Activated gamma-delta T cell (primary cell): Measurements from ENCODE around the gene PRDM1.

Experiments used
- DNase-seq: peaks from one replicate; lab custom pipeline; 2025; lab: John Stamatoyannopoulos, UW

PRDM1 gene

DNA sequence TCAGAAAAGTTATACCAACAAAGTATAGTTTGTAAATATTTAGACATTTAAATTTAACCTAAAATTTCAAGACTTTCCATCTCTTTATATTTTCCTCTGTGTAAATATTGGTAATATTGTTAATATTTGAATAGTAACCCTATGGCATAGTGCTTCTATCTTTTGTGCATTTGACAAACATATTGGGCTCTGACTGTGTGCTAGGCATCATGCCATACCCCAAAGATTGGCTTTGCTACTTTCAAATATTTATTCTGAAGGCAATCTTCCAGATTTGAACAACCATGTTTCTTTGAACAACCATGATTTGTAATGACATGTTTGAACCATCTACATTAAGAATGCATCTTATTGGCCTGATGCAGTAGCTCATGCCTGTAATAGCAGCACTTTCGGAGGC lies 15.5 kb upstream of the PRDM1 start:
- no peak for DNase-seq

DNA sequence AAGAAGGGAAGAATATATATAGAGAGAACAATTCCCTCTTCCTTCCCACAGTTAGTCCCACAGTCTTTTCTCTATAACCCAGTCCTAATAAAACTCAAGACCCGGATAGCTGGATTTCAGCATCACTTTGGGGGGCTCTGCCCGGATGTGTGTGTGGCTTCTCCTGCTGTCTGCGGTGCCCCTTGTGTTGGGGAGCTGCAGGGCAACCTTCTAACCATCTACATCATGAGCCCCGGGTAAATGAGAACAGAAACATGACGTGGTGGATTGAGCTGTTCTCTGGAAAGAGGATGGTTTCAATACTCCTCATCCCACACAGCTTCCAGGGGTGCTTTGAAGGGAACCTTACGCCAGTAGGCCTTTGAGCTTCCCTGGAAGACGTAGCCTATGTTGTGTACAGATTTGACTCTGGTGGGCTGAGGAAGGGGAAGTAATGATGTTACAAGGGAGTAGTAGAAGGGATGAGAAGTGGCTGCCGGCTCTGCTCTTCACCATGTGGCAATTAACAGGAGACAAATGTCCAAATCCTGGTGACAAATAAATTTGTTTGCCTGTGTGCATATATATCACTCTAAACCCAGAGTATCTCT lies 13.5 kb upstream of the PRDM1 start:
- no peak for DNase-seq

GRCh38 chr6:106074146-106074545 lies 12.0 kb upstream of the PRDM1 start:
- no peak for DNase-seq

DNA sequence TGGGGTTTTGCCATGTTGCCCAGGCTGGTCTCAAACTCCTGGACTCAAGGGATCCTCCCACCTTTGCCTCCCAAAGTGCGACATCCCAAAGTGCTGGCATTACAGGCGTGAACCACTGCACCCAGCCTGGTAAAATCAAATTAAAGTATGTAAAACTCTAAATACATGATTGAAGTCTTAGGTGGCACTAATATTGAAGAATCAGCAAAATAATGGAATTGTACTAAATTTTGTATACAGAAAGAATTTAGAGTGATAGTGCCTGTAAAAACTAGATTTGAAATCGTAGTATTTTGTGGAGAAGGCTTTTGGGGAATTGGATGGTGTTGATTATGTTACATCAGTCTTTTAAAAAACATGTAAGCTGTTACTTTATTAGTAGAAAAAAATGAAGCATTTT lies 10.0 kb upstream of the PRDM1 start:
- no peak for DNase-seq

DNA sequence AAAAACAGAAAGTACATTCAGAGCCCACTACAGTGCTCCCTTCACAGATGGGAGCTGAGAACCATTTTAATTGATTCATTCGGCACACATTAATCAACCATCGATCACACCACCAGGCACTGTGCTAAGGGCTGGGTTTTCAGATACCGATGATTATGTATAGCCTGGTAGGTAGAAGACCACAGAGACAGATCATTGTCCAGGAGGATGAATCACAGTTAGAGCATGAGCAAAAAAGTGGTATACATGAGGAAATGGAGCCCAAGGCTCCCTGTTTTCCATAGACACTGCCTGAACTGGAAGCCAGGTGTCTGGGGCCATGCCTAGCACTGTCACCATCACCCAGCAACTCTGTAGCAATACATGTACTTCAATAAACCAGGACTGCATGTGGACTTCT lies 9.0 kb upstream of the PRDM1 start:
- no peak for DNase-seq

DNA sequence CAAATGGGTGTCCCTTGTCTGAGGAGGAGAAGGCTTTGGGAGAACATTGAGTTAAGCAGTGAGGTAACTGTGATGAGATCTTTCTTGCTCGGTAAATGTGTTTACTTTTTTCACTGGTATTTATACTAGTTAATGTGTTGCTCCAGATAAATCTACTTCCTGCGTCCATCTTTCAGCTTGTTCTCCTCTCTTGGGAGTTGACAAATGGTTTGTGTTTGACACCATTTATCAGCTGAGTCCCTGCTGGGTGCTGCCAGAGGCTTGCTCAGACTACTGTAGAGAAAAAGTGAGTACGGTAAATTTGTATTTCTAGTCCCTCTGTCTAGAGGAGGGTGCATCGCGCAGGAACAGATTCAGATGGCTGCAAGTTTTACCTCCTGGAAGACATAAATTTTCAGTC lies 8.3 kb upstream of the PRDM1 start:
- DNase-seq: no peak

DNA sequence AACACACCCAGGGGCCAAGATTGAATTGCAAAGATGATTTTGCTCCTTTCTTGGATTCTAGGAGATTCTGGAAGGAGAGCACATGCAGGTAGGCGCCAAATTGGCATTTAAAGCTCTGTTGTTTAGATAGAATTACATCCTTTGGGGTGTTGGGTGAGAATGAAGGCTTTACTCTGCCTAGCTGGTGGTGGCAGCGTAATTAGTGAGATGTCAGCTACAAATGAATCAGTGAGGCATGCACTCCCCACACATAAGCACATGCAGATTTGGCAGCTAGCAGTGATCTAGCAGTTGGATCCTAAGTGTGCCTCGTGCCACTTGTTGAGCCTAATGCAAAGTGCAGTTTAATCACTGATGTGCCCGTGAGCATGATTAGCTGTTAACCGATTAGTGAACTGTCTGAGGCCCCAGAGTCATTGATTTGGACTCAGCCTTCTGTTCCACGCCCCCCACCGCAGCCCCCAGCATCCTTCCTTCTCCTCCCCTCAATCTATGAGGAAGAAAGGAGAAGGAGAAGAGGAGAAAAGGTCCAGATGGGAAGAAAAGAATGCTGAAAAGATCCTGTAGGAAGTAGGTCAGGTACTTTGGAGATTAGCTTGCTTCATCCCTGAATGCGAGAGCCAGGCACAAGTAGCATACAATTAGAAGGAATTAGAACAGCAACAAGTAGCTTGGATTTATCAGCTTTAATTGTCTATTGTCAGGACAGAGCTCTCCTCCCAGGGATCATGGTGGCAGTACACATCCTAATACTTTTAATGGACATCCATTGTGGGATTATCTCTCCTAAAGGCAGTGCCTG lies 6.0 kb upstream of the PRDM1 start:
- DNase-seq: no peak

DNA sequence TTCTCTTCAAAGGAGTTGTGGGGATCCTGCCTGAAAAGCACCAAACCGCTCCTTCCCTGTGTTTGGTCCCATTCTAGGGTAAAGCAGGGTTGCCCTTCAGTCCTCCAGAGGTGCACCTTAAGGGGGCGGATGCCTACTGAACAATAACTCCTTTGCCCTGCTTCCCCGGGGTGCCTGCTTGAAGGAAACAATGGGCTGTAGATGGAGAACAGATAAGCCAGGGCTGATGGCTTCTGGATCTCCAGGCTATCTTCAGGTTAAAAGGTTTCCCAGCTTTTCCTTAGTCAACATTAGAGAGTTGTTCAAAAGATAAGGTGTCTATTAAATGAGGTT lies 5.4 kb upstream of the PRDM1 start:
- DNase-seq: no peak

- no peak for DNase-seq
These were observed 4.4 kb upstream of the PRDM1 start for GRCh38 chr6:106081715-106082114.

DNA sequence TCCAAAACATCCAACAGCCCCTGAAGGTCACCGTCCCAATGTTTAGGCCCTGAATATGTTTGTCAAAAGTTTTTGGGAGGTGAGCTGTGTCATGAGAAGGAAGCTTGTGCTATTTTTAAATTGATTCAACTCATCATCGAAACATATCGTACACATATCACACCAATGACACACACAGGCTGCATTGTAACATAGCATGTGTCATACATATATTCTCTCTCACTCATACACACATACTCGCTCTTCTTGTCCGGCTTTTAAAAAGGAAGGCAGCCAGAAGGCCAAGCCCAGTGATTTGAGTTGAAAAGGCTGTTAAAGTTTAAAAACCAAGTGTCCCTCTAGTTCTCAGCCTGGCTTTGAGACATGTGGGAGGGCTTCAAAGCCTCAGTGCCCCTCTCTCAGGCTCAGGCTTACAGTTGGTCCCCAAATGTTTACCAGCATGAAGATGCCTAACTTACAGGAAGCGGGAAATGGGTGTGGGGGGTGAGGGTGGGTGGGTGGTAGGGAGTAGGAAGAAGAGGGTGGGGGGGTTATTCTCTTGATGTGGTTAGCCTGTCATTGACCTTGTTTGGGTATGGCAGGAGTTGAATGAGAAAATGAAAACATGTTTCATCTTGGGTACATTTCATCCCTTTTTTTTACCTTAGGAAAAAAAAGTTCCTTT lies 3.3 kb upstream of the PRDM1 start:
- DNase-seq: no peak

GRCh38 chr6:106083618-106084017 lies 2.5 kb upstream of the PRDM1 start:
- no peak for DNase-seq

DNA sequence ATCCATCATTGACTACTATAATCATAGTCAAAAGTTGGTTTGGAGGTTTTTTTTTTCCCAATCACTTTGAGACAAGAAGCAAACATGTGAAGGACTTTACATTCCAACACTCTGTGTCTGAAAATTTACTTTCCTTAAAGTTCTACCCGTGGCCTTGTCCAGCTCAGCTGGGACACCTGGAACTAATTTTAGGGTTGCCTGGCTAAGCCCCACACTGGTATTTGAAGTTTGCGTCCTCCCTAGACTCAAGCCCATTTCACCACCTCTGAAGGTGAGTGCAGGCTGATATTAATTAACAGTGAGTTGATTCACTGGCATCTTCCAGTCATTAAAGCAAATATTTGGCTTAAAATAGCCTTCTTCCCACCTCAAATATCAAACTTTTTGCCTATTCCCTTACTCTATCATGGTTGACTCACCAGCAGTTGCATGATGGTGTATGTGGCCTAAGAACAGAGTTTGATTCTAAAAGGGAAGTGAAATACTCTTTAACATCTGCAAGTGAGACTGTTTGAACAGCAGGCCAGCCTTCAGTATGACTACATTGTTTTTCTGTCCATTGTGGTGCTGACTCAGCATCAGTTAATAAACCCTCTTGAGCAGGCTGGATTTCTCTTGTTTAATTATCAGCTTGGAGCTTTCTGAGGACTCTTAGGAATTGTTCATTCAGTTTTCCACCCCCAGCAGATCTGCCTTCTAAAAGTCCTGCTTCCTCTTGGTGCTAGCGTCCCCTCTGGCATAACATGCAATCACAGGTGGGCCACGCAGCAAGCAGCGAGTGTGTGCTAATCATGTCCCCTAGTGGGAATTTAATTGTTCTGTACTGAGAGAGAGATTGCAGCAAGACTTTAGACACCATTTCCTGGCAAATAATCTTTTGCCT lies 1.8 kb upstream of the PRDM1 start:
- no peak for DNase-seq

DNA sequence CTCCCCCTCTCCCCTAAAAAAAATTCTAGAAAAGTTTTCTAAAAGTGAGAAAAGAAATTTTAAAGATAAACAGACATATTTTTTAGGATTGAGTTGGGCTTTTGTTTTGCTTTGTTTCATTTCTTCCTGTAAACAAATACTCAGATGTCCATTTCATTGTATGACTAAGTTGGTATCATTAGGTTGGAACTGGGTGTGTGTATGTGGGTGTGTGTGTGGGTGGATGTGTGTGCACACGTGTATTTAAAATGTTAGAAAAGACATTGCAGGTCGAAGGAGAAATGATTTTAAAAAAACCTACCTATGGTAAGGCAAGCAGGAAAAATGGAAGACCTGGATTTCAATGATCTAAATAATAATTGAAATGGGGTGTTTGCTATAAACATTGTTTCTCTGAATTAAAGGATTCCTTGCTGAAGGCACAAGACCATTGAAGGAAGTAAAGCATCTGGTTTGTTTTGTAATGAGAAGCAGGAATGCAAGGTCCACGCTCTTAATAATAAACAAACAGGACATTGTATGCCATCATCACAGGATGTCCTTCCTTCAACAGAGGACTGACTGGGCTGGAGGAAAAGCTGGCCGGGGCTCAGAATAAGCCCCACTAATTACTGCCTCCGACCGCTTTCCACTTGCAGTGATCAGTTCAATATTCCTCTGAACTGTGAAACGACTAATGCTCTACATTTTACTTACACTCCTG lies 996 bp upstream of the PRDM1 start:
- DNase-seq: no peak

GRCh38 chr6:106085692-106085983 lies 498 bp upstream of the PRDM1 start:
- DNase-seq: no peak

DNA sequence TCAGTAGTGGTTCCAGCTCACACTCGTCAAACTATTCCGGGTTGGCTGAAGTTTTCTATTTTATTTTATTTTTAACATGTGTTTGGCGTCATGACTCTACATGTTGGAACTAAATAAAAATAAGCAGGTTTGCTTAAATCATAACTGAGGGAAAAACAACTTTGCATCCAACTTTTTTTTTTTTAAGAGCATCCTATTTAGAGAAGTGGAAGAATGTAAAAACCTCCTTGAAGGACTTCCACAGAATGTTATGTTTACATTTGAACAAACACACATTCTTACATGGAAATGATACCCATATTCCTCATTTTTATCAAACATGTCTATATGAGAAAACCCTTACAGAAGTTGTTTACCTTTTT lies 659 bp downstream of the PRDM1 start:
- no peak for DNase-seq

DNA sequence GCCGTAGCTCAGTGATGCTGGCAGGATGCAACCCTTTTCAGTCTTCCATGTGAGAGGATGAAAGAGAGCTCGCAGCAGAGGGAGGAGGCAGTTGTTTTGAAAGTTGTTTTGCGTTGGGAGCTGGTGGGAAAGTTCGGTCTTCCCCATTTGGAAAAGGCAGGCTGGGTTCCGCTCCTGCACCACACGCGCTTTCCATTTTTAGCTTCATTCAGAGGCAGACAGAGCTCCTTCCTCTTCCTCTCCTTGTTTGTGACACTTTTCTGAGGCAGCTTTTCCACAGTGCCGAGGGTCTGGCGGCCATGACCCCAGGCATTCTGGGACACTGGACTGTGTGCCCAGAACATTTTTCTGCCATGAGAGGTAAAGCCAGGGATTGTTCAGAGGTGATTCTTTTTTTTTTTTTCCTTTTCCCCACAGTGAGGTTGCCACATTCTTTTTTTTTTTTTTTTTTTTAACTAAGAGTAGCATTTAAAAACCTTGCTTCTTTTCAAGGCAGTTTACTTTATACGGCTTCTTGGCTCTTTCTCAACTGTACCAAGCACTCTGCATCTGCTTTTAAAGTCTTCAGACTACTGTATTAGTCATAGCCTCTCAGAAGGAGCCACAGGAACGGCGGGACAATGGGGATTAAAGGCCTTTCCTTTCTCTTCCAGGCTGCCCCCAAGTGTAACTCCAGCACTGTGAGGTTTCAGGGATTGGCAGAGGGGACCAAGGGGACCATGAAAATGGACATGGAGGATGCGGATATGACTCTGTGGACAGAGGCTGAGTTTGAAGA lies 1.6 kb downstream of the PRDM1 start:
- no peak for DNase-seq

GRCh38 chr6:106090001-106090400 lies 3.9 kb downstream of the PRDM1 start:
- DNase-seq: no peak

DNA sequence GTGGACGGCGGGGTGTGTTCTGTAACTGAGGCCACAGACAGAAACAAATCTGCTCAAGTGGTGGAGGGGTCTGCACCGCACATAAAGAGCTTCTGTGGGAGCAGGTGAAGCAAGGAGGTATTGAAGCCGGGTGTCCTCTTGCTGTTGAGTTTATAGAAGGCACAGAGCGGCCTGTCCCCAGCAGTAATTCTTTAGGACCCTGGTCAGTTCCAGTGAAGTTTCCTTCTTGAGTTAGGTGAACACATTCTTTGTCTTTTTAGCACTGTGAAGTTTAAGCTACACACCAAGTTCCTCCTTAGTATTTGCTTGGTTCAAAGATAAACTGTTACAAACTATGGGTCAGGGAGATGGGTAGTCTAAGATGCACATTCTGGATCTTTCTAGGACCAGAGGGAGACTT lies 6.1 kb downstream of the PRDM1 start:
- DNase-seq: no peak

- no peak for DNase-seq
These were observed 8.3 kb downstream of the PRDM1 start for GRCh38 chr6:106094261-106094963.

DNA sequence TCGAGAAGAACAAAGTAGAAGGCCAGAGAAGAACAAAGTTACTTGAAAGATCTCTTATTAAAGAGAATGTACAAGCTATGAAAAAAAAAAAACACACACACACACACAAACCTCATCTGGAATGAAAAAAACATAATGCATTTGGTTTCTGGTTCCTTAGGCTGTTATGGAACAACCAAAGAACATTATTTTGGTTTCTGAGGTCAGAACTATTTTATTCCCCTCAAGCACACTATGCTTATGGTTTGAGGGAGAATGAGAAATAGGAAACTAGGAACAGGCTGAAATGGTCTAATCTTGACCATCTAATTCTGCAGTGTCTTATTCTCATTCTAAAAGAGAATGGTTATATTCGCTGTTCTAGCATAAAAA lies 8.8 kb downstream of the PRDM1 start:
- no peak for DNase-seq
